A549 (cell line): ENCODE measurements around the gene DDX54.

Experiments
- CBX2 ChIP-seq: fragments of 200-600 bp; sonication (generic); IDR thresholded peaks from 2 replicates; pipeline ENCODE4 v1.6.1; 2016; ENCODE audit warnings: low read depth, mild to moderate bottlenecking, borderline replicate concordance
- CTCF ChIP-seq: fragments of >200 bp; sonication (Bioruptor Twin); formaldehyde crosslinking; IDR thresholded peaks from 3 replicates; pipeline ENCODE4 v1.5.1; 2016
- E2F6 ChIP-seq: IDR thresholded peaks from 2 replicates; pipeline ENCODE4 v1.6.1; 2012; ENCODE audit warnings: low read depth, borderline replicate concordance
- EP300 ChIP-seq, 2 experiments: fragments of >200 bp; sonication (Bioruptor Twin); formaldehyde crosslinking; IDR thresholded peaks; 2 replicates in 1 of 2; 3 replicates in 1 of 2; pipeline ENCODE4 v1.6.1; 2016 to 2017
- HMGXB4 ChIP-seq: fragments of 250-450 bp; sonication (Bioruptor Pico); IDR thresholded peaks from 2 replicates; pipeline ENCODE4 v1.5.0; 2021; ENCODE audit warnings: mild to moderate bottlenecking, moderate library complexity, borderline replicate concordance
- JUNB ChIP-seq: fragments of >200 bp; sonication (Bioruptor Twin); formaldehyde crosslinking; IDR thresholded peaks from 2 replicates; pipeline ENCODE4 v1.6.1; 2016
- MAFK ChIP-seq: fragments of 450-650 bp; IDR thresholded peaks from 2 replicates; pipeline ENCODE4 v1.6.1; 2014; ENCODE audit not compliant: partially characterized antibody
- MAZ ChIP-seq: fragments of 150-350 bp; IDR thresholded peaks from 2 replicates; pipeline ENCODE4 v1.6.1; 2014; ENCODE audit warnings: antibody characterized with exemption, low read depth, low read length, borderline replicate concordance
- MYC ChIP-seq: IDR thresholded peaks from 2 replicates; pipeline ENCODE4 v1.6.1; 2012; ENCODE audit warnings: mild to moderate bottlenecking, inconsistent platforms, low read length, improper control_type of control experiment, borderline replicate concordance
- NR3C1 ChIP-seq: fragments of >200 bp; sonication (Bioruptor Twin); formaldehyde crosslinking; IDR thresholded peaks from 3 replicates; pipeline ENCODE4 v1.6.1; 2017
- POLR2A ChIP-seq: IDR thresholded peaks from 2 replicates; pipeline ENCODE4 v1.6.1; 2012; ENCODE audit warnings: mild to moderate bottlenecking, low read length
- RAD21 ChIP-seq, 2 experiments: fragments of >200 bp in 1 of 2; sonication (Bioruptor Twin) in 1 of 2; formaldehyde crosslinking in 1 of 2; IDR thresholded peaks in 1 of 2; conservative IDR thresholded peaks in 1 of 2; 2 replicates in 1 of 2; 3 replicates in 1 of 2; pipeline ENCODE4 v1.6.1; 2012 to 2018; ENCODE audit warnings: inconsistent platforms in 1 of 2
- REST ChIP-seq: fragments of 200-600 bp; sonication (generic); IDR thresholded peaks from 2 replicates; pipeline ENCODE4 v1.6.1; 2016; ENCODE audit warnings: antibody characterized with exemption, mild to moderate bottlenecking, moderate library complexity
- RNF2 ChIP-seq: fragments of 200-600 bp; sonication (generic); IDR thresholded peaks from 2 replicates; pipeline ENCODE4 v1.6.1; 2016; ENCODE audit warnings: low read depth, mild to moderate bottlenecking, antibody characterized with exemption, moderate library complexity, borderline replicate concordance

- TF ChIP-seq POLR2A (no peak), EP300 (IDR thresholded peaks at IDR 0.05) (no peak), MYC (no peak), JUNB (no peak), CTCF (no peak), MAZ (no peak), REST (no peak), RNF2 (no peak), NR3C1 (no peak), MAFK (no peak), CBX2 (no peak), E2F6 (no peak), HMGXB4 (CRISPR knock-in tag) (no peak), RAD21 (conservative IDR thresholded peaks at IDR 0.05 in 1 of 2, IDR thresholded peaks at IDR 0.05 in 1 of 2) (no peak)
These were observed 46.5 kb downstream of the DDX54 start for GRCh38 chr12:113138826-113139225.
